Measurements from ENCODE around the gene NR1I2. TPM values are rescaled to one million over a fixed set of nuclear protein-coding genes. Genes with fewer than 3 reads are reported as not detected.

Gene NR1I2
- total RNA-seq, 1 experiment from 2014 or later = not detected

DNA sequence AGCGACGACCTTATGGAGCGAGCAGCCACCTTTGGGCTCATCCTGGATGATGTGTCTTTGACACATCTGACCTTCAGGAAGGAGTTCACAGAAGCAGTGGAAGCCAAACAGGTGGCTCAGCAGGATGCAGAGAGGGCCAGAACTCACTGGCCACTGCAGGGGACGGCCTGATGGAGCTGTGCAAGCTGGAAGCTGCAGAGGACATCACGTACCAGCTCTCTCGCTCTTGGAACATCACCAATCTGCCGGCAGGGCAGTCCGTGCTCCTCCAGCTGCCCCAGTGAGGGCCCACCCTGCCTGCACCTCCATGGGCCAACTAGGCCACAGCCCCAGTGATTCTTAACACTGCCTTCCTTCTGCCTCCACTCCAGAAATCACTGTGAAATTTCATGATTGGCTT, 10.4 kb downstream of the NR1I2 start:
- Mint-ChIP-seq H3K4me3 (ENCODE audit: unreplicated experiment) (no peak overlapping the region), H3K36me3 (ENCODE audit: insufficient read depth, unreplicated experiment) (no peaks in the 10 kb centered on the region), H3K27me3 (ENCODE audit: insufficient read depth, unreplicated experiment) (no peaks in the 10 kb centered on the region), H3K4me1 (ENCODE audit: low read depth, unreplicated experiment) (peaks cover 25% of the 10 kb centered on the region), H3K9me3 (ENCODE audit: unreplicated experiment) (peaks cover 11% of the 10 kb centered on the region), H3K27ac (ENCODE audit: unreplicated experiment) (peak overlapping the region; percentile 39)
- Histone ChIP-seq H3K36me3 (ENCODE audit: control insufficient read depth, insufficient read depth, low read length) (no peaks in the 10 kb centered on the region), H3K9me3 (no peaks in the 10 kb centered on the region), H3K4me3 (ENCODE audit: low read depth, low read length) (no peak overlapping the region), H3K4me1 (peaks cover 28% of the 10 kb centered on the region), H3K27me3 (replicated peaks; ENCODE audit: control insufficient read depth, insufficient read depth, low read length) (no peaks in the 10 kb centered on the region)
- no peak for DNase-seq
- intact Hi-C loops (cut with micrococcal nuclease; ENCODE audit: unreplicated experiment) = no loop called here
- POLR2A ChIA-PET = no interaction called here
- TF ChIP-seq, protein P1, sequence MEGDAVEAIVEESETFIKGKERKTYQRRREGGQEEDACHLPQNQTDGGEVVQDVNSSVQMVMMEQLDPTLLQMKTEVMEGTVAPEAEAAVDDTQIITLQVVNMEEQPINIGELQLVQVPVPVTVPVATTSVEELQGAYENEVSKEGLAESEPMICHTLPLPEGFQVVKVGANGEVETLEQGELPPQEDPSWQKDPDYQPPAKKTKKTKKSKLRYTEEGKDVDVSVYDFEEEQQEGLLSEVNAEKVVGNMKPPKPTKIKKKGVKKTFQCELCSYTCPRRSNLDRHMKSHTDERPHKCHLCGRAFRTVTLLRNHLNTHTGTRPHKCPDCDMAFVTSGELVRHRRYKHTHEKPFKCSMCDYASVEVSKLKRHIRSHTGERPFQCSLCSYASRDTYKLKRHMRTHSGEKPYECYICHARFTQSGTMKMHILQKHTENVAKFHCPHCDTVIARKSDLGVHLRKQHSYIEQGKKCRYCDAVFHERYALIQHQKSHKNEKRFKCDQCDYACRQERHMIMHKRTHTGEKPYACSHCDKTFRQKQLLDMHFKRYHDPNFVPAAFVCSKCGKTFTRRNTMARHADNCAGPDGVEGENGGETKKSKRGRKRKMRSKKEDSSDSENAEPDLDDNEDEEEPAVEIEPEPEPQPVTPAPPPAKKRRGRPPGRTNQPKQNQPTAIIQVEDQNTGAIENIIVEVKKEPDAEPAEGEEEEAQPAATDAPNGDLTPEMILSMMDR (IDR thresholded peaks at IDR 0.05; ENCODE audit: insufficient read depth in 1 of 2, low read depth in 1 of 2, low read length in 1 of 2, severe bottlenecking in 1 of 2, unreplicated experiment in 1 of 2) = no peak
- CTCF ChIA-PET = no interaction called here
- no TSS peak for BruUV-seq (replicated peaks)

- H3K36me3 Mint-ChIP-seq (ENCODE audit: insufficient read depth, unreplicated experiment) = peaks cover 6% of the 10 kb centered on the region
- H3K4me1 Mint-ChIP-seq (ENCODE audit: low read depth, unreplicated experiment) = peaks cover 25% of the 10 kb centered on the region
- H3K4me3 Mint-ChIP-seq (ENCODE audit: unreplicated experiment) = no peak overlapping the region
- no peaks in the 10 kb centered on the region for H3K27me3 Mint-ChIP-seq (ENCODE audit: insufficient read depth, unreplicated experiment)
- H3K27ac Mint-ChIP-seq (ENCODE audit: unreplicated experiment) = peak overlapping the region; percentile 88
- DNase-seq = no peak
- no peaks in the 10 kb centered on the region for H3K36me3 ChIP-seq (ENCODE audit: control insufficient read depth, insufficient read depth, low read length)
- no TSS peak for BruUV-seq (replicated peaks)
- peaks cover 11% of the 10 kb centered on the region for H3K9me3 Mint-ChIP-seq (ENCODE audit: unreplicated experiment)
- H3K4me1 ChIP-seq = peaks cover 31% of the 10 kb centered on the region
- TF ChIP-seq, protein P1 (IDR thresholded peaks at IDR 0.05; ENCODE audit: insufficient read depth in 1 of 2, low read depth in 1 of 2, low read length in 1 of 2, severe bottlenecking in 1 of 2, unreplicated experiment in 1 of 2) = no peak
- intact Hi-C loops (cut with micrococcal nuclease; ENCODE audit: unreplicated experiment) = no loop called here
- H3K27me3 ChIP-seq (replicated peaks; ENCODE audit: control insufficient read depth, insufficient read depth, low read length) = no peaks in the 10 kb centered on the region
- H3K4me3 ChIP-seq (ENCODE audit: low read depth, low read length) = no peak overlapping the region
- no peaks in the 10 kb centered on the region for H3K9me3 ChIP-seq
- CTCF ChIA-PET = interaction anchor here (0.7 to 0.8 kb wide), 2 partner anchors 31 to 304 kb away, joined by 3 to 7 read pairs; no protein-coding TSS in a partner anchor
- POLR2A ChIA-PET = interaction anchor here (0.6 to 1.1 kb wide), 5 partner anchors 43 to 383 kb away, joined by 3 to 5 read pairs (median 3); no protein-coding TSS in a partner anchor
Observed at GRCh38 chr3:119794401-119794800, 12.5 kb downstream of the NR1I2 start.

- POLR2A ChIA-PET = interaction anchor here (0.6 to 1.1 kb wide), 5 partner anchors 43 to 383 kb away, joined by 3 to 5 read pairs (median 3); no protein-coding TSS in a partner anchor
- Mint-ChIP-seq H3K27ac (ENCODE audit: unreplicated experiment) (peak overlapping the region; percentile 88), H3K4me1 (ENCODE audit: low read depth, unreplicated experiment) (peaks cover 25% of the 10 kb centered on the region), H3K27me3 (ENCODE audit: insufficient read depth, unreplicated experiment) (no peaks in the 10 kb centered on the region), H3K36me3 (ENCODE audit: insufficient read depth, unreplicated experiment) (peaks cover 6% of the 10 kb centered on the region), H3K9me3 (ENCODE audit: unreplicated experiment) (peaks cover 11% of the 10 kb centered on the region), H3K4me3 (ENCODE audit: unreplicated experiment) (peak overlapping the region; percentile 59)
- H3K9me3 ChIP-seq = no peaks in the 10 kb centered on the region
- H3K27me3 ChIP-seq (replicated peaks; ENCODE audit: control insufficient read depth, insufficient read depth, low read length) = no peaks in the 10 kb centered on the region
- TF ChIP-seq, protein P1 (IDR thresholded peaks at IDR 0.05; ENCODE audit: insufficient read depth in 1 of 2, low read depth in 1 of 2, low read length in 1 of 2, severe bottlenecking in 1 of 2, unreplicated experiment in 1 of 2) = no peak
- BruUV-seq (replicated peaks) = no TSS peak
- no peaks in the 10 kb centered on the region for H3K36me3 ChIP-seq (ENCODE audit: control insufficient read depth, insufficient read depth, low read length)
- peaks cover 31% of the 10 kb centered on the region for H3K4me1 ChIP-seq
- no peak overlapping the region for H3K4me3 ChIP-seq (ENCODE audit: low read depth, low read length)
- DNase-seq = peak; percentile 91 to 97
- CTCF ChIA-PET = interaction anchor here (0.7 to 0.8 kb wide), 2 partner anchors 30 to 304 kb away, joined by 3 to 7 read pairs; no protein-coding TSS in a partner anchor
- intact Hi-C loops (cut with micrococcal nuclease; ENCODE audit: unreplicated experiment) = loop anchor here (1.0 kb wide), 1 partner anchor 26 kb away; no protein-coding TSS in a partner anchor
Observed at GRCh38 chr3:119794971-119795612, 13.2 kb downstream of the NR1I2 start.

Measured in Caco-2 (cell line).